Raji (cell line): ENCODE data around the gene HTT-AS.

ENCODE experiments used
- POLR2A ChIP-seq: IDR thresholded peaks from 2 replicates; pipeline ENCODE4 v1.6.1; 2011; ENCODE audit warnings: low read depth, low read length, control low read depth; ENCODE audit not compliant: insufficient read depth

HTT-AS gene

DNA sequence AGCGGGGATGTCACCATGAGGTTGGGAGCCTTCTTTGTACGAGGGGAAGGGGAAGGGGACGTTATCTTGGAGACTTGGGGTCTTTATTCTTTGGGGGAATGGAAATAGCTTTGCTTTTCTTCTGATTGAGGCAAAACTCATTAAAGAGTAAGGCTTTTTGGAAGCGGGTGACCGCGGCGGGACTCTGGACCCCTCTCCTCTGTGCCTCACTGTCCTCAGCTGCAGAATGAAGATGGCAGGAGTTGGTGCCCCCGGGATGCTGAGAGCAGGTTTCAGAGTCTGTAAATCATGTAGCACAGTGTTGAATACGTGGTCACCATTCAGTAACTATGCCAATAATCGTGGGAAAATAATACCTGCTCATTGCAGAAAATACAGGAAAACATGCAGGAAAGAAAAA is 32.1 kb downstream of the HTT-AS start:
- no peak for TF ChIP-seq POLR2A

DNA sequence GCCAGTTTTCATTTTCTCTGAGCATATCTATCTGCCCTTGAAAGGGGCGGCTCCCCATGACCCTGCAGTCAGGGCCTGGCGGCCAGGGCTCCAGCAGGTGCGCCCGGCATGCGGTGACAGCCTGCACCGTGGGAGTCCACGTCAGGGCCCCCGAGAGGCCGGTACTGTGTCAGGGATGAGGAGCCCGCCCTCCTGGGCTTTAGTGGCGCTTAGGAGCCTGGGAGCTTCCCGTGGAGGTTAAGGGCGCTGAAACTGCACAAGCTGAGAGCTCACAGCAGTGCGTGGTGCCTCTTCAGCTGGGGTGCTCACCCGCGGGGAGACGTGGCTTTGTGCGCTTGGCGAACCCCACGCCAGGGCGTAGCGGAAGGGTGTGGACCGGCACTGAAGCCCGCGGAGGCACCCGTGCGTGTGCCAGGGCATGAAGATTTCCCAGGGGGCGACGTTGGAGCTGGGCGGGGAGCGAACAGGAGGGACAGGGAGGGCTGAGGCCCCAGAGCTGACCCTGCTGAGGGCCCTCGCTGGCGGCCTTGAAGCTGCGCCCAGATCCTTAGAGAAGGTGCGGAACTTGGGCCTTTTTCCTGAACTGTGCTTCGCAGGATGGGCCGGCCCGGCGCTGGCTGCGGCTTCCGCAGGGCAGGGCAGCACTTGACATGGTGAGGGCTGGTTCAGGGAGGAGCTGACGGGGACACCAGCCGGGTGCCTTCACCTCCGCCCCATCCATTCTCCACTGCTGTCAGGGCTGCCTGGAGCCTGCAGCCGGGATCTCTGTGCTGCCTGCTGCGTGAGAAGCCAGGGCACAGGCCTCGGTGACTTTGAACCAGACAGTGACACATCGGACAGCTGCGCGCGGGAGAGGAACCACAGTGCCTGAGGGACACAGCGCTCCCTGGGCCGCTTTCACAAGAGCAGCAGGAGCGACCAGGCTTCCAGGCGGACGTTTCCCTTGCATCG is 32.9 kb downstream of the HTT-AS start:
- 0 out of 2 replicates have a peak, but pooled peaks have one; percentile 4 for TF ChIP-seq POLR2A

DNA sequence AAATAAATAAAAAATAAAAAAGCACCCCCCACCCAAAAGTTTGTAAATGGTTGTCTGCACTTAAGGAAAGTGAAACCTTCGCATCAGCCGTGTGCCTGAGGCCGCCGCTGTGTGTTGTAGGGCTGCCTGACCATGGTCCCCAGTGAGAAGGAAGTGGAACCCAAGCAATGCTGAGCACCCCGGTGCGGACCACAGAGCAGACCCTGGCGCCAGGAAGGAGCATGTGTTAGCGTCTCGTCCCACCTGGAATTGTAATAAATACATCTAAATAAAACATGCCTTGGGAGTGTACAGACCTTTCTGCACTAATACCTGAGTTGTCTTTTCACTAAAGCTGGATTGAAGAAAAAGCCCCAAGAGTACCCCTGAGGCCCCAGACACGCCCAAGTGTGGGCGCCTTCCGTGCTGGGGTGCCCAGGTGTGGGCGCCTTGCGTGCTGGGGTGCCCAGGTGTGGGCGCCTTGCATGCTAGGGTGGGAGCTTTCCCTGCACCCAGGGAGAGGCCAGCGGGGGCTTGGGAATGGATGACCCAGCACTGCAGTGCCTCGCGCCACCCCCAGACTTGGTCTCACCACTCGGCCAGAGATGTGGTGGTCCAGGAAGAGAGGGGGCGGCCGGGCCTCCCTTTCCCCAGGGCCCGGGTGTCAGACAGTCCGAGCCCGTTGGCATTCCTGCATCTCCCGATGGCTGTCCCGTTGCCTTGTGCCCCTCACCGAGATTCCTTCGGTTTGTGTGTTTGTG is 33.7 kb downstream of the HTT-AS start:
- TF ChIP-seq POLR2A = 0 out of 2 replicates have a peak, but pooled peaks have one; percentile 4

GRCh38 chr4:3039706-3040366 is 34.5 kb downstream of the HTT-AS start:
- no peak for TF ChIP-seq POLR2A

- no peak for TF ChIP-seq POLR2A
Observed at GRCh38 chr4:3037957-3038461, 36.3 kb downstream of the HTT-AS start.

GRCh38 chr4:3036131-3036952 is 38.0 kb downstream of the HTT-AS start:
- TF ChIP-seq POLR2A = no peak

- TF ChIP-seq POLR2A = no peak
Observed at GRCh38 chr4:3035674-3036073, 38.7 kb downstream of the HTT-AS start.

- TF ChIP-seq POLR2A = no peak
Observed at GRCh38 chr4:3035249-3035648, 39.1 kb downstream of the HTT-AS start.

GRCh38 chr4:3034231-3034630 is 40.1 kb downstream of the HTT-AS start:
- TF ChIP-seq POLR2A = no peak

DNA sequence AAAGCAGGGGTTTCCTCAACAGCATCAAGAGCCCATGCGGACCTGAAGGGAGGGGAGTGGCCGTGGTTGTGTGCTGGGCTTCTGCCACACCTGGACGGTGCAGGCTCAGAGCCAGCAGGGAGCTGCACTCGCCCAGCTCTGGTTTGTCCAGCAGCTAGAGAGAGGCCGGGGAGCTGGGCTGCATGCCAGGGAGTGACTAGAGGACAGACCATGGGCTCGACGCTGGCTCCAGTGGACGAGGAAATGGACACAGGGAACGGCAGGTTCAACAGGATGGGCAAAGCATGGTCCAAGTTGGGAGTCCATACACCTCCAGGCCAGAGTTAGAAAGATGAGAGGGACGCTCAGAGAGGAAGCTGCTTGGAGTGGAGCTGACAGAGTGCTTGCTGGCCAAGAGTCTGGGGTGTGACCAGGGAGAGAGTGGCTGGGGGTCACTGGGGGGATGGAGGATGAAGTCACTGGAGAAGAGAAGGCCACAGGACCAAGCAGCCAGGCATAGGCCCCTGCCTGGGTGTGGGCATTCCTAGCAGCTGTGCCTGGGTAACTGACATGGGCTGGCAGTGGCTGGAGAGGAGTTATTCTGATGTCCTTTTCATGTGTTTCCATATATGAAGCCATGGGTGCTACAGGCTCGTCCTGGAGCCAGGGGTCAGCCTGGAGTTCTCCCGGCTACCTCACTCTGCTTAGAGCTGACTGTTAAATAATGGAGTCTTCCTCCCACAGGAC is 42.8 kb downstream of the HTT-AS start:
- no peak for TF ChIP-seq POLR2A

DNA sequence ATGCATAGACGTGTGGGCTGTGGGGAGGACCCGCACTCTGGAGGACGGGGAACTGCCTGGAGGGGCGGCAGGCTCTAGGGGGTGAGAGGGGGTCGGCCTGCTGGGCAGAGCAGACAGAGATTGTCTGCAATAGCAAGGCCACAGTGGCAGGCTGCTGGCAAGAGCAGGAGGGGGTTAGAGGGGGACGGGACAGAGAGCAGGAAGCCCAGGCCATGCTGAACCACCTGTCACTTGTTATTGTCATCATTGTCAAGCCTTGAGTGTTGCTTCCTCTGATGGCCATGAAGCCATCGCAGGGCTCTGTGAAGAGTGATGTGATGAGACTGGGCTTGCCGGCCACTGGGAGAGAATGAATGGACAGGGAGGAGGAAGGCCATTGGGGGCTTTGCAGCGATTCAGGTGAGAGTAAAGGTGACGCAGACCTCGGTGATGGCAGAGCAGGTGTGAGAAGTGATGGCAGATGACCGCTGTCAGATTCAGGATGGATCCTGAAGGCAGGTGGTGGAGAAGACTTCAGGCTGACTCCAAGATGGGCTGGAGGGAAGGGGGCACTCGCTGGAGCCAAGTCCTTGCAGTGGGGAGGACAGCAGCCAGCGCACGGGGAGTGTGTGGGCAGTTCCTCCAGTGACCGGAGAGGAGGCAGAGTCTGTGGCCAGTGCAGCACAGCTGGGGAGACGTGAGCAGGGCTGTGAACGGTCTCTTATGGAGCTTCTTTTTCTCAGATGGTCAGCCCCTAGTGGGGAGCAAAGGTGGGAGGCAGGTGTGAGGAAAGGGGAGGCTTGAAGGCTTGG is 43.6 kb downstream of the HTT-AS start:
- TF ChIP-seq POLR2A = no peak

GRCh38 chr4:3029464-3029863 is 44.9 kb downstream of the HTT-AS start:
- TF ChIP-seq POLR2A = no peak

DNA sequence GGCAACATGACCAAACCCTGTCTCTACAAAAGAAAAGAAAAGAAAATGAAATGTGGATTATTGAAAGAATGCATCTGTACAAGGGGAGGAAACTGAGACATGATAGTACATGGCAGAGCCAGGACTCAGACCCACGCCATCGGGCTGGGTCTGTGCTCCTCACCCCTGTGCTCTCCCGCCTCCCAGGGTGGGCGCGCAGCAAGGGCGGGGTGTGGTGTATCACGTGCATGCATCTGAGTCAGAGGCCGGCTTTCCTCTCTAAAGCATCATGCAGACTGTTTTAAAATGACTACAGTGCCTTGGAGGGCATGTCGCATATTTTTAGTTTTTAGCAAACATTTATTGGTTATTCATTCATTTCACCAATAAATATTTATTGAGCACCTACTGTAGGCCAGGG is 47.8 kb downstream of the HTT-AS start:
- TF ChIP-seq POLR2A = no peak
